NCI-H1105 (cell line): ENCODE results near the gene LOXL1.

Source experiments
- DNase-seq: peaks from one replicate; lab custom pipeline; 2025; lab: John Stamatoyannopoulos, UW

The LOXL1 gene

GRCh38 chr15:73939138-73939537 is 12.9 kb downstream of the LOXL1 start:
- no peak for DNase-seq

GRCh38 chr15:73940061-73940981 is 14.1 kb downstream of the LOXL1 start:
- DNase-seq, result no peak

- no peak for DNase-seq
These were observed 14.8 kb downstream of the LOXL1 start for GRCh38 chr15:73941044-73941443.

- no peak for DNase-seq
These were observed 15.2 kb downstream of the LOXL1 start for GRCh38 chr15:73941449-73941848.

- DNase-seq, result no peak
These were observed 15.8 kb downstream of the LOXL1 start for GRCh38 chr15:73941871-73942635.

GRCh38 chr15:73942751-73943270 is 16.5 kb downstream of the LOXL1 start:
- DNase-seq, result no peak

- no peak for DNase-seq
These were observed 18.2 kb downstream of the LOXL1 start for GRCh38 chr15:73944161-73945129.

GRCh38 chr15:73945130-73945508 is 18.9 kb downstream of the LOXL1 start:
- DNase-seq, result no peak

- no peak for DNase-seq
These were observed 19.9 kb downstream of the LOXL1 start for GRCh38 chr15:73946046-73946721.

GRCh38 chr15:73946795-73947370 is 20.6 kb downstream of the LOXL1 start:
- DNase-seq, result no peak

- no peak for DNase-seq
These were observed 21.4 kb downstream of the LOXL1 start for GRCh38 chr15:73947651-73948050.

- no peak for DNase-seq
These were observed 22.1 kb downstream of the LOXL1 start for GRCh38 chr15:73948396-73948795.

GRCh38 chr15:73948982-73949381 is 22.7 kb downstream of the LOXL1 start:
- DNase-seq, result no peak

GRCh38 chr15:73949496-73949895 is 23.2 kb downstream of the LOXL1 start:
- no peak for DNase-seq

GRCh38 chr15:73950479-73950830 is 24.2 kb downstream of the LOXL1 start:
- DNase-seq, result no peak

- DNase-seq, result peak; percentile 46
These were observed 24.7 kb downstream of the LOXL1 start for GRCh38 chr15:73950831-73951561.

- DNase-seq, result no peak
These were observed 25.3 kb downstream of the LOXL1 start for GRCh38 chr15:73951601-73952000.

GRCh38 chr15:73952171-73952912 is 26.1 kb downstream of the LOXL1 start:
- DNase-seq, result no peak
